HG03196 (cell line): ENCODE results near the gene GAB2.
"Not testable (repeated sequence)": the region's sequence is repeated elsewhere in the genome, so short reads cannot be mapped to it uniquely, and the experiment has no call there.

Experiments used
- ATAC-seq: cut with Tn5 transposase; IDR thresholded peaks from one replicate; pipeline ENCODE4 v1.9.1; 2021; ENCODE audit not compliant: unreplicated experiment

GAB2 gene

GRCh38 chr11:78314762-78315161 lies 102.9 kb downstream of the GAB2 start:
- ATAC-seq, result no peak

- no peak for ATAC-seq
Observed at GRCh38 chr11:78313898-78314297, 103.7 kb downstream of the GAB2 start.

GRCh38 chr11:78313181-78313795 lies 104.3 kb downstream of the GAB2 start:
- ATAC-seq, result no peak

- no peak for ATAC-seq
Observed at GRCh38 chr11:78312712-78313111, 104.9 kb downstream of the GAB2 start.

DNA sequence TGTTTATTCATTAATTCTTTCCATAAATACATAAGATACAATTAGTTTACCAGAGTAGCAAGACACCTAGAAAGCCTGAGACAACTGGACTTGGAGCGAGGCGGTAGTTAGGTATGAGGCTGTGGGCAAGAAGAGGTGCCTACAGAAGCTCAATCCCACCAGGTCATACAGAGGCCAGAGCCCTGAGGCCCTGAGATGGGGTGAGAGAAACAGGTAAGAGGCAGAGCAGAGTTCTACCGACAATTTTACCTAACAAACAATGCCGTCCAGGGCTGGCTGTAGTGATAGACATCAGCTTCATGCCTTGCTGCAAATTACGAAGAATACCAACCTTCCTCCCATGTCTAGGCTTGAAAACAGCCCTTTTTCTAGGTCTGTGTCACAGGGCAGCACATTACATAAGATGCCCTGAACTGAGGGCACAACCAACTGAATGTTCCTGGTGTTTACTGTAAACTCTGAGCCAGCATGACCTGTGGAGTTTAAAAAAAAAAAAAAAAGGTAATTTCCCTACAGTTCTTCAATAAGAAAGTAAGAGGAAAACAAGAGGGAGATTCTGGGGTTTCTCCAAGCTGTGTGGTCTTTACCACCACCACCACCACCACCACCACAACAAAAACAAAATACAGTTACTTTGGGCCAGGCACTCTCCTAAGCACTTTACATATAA lies 105.8 kb downstream of the GAB2 start:
- no peak for ATAC-seq

DNA sequence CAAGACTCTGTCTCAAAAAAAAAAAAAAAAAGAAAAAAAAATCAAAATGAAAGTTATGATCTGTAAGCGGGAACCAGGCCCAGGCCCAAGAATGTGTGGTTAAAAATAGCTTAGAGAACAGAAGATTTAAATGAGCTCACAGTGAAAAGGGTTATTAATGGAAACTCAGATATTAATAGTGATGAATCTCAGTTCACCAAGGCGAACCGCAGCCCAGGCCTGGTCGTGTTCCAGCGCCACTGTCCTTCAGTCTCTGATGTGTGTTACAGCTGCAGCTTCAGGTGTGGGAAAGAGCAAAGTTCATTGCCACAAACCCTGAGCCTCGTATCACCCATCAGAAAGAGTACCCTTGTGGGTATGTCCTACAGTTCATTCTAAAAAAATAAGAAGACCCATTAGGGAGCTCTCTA lies 107.1 kb downstream of the GAB2 start:
- ATAC-seq, result peak; percentile 92

- ATAC-seq, result no peak
Observed at GRCh38 chr11:78304201-78304600, 113.4 kb downstream of the GAB2 start.

- no peak for ATAC-seq
Observed at GRCh38 chr11:78300108-78300839, 117.3 kb downstream of the GAB2 start.

DNA sequence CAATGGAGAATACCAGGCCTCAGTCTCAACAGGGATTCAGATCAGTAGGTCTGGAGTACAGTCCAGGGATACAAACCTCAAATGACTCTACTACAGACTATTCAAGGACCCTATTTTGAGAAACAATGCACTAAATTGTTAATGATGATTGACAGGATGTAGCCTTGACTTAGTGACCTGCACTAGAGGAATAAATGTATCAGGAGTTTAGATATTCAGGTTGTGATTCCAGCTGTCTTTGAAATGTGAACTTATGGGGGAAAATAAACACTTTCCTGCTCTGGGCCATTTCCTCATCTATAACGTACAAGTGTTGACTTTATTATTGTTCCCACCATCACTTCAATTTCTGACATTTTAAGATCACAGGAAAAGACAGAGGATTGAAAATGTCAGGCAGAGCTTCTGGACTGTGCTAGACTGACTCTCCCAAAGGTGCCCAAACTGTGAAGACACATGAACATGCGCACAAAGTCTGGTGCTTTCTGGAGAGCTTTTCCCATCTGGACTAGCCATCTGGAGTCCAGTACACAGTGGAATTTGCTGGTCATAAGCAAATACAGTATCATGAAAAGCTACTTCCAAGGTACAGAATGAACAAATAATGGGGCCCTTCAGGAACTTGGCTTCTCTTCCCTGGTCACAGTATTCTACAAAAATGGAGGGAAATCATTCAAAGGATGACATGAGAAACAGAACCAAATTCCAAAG lies 118.5 kb downstream of the GAB2 start:
- no peak for ATAC-seq

GRCh38 chr11:78298291-78298771 lies 119.3 kb downstream of the GAB2 start:
- no peak for ATAC-seq

- ATAC-seq, result no peak
Observed at GRCh38 chr11:78295991-78296930, 121.4 kb downstream of the GAB2 start.

DNA sequence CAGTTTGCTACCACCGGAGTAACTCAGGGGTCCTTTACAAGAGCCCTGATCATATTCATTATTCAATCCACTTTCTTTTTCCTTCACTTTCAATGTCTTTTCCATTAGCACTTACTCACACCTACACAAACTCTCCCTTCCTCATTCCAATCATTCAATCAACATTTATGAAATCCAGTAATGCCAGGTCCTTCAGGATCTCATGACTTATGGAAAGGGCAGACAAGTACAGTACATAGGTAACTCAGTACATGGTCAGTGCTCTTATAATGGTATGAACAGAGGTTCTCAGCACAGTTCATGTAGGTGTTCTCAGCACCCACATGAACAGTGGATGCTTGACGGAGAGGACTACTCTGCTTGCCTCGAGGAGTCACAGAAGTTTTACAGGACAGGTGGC lies 122.3 kb downstream of the GAB2 start:
- no peak for ATAC-seq

- ATAC-seq, result not testable (repeated sequence)
Observed at GRCh38 chr11:78294100-78294499, 123.5 kb downstream of the GAB2 start.

DNA sequence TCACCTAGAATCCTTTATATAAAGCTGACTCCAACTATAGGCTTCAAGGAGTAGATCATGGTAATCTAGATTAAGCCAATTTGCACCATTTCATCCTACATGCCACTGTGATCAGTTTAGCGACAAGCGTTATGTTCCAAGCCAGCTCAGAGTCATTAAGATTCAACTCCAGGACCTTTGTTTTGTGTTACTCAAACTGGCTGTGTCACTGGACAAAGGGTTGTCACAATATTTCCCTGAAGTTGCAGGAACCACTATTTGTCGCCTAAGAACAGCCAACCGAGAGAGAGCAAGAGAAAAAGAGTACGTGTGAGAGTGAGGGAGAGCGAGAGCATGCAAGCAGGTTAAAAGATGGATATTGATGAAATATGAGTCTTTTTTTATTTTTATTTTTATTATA lies 124.1 kb downstream of the GAB2 start:
- no peak for ATAC-seq

GRCh38 chr11:78292109-78292803 lies 125.4 kb downstream of the GAB2 start:
- ATAC-seq, result no peak

DNA sequence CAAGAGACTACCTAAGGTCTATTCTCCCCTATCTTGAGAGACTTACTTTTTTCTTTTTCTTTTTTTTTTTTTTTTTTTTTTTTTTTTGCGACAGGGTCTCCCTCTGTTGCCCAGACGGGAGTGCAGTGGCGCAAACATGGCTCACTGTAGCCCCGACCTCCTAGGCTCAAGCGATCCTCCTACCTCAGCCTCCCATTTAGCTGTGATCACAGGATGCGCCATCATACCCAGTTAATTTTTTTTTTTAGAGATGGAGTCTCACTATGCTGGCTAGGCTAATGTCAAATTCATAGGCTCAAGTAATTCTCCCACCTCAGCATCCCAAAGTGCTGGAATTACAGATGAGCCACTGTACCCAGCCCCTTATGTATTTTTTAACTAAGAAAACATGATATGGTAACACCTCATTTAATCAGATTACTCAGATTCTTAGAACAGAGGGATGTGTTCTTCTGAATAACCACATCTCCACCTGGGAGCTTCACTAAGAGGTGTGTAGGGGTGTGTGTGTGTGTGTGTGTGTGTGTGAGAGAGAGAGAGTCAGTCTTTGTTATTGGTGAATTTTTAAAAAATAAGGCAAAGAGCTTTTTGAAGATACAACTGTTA lies 126.0 kb downstream of the GAB2 start:
- no peak for ATAC-seq

DNA sequence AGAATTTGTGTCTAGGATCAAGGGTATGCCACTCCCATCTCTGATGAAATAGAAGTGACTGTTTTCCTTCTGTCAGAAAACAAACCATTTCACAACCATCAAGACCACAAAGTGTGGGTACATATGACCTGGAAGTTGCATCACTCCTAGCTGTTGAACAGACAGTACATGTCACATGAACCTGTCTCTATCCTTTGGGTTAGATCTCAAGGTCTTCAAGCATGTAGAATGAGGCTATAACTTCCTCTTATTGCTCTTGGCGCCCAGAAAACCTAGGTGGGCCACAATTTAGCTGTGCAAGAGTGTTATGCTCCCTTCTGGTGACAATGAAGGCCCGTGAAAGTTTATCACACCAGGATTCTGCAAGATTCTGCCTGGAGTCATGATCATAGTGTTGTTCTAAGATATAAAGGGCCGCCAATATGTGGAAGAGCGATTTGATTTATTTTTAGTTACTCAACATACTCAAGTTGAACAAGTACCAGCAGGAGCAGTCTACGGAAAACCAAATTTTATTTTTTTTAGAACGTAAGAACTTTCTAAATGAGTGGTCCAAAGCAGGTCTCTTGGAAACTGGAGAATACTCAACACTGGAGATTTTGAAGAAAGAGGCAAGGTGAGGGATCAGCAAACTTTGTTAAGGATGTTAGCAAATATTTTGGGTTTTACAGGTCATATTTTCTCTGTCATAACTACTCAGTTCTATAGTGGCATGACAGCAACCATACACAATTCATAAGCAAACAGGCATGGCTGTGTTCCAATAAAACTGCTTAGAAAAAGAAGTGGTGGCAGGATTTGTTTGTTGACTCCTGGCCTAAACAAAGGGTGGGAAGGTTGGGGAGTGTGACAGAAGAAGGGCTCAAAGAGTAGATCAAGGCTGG lies 127.1 kb downstream of the GAB2 start:
- no peak for ATAC-seq

- ATAC-seq, result no peak
Observed at GRCh38 chr11:78289552-78290292, 127.9 kb downstream of the GAB2 start.
